ENCODE results near the gene ERCC4.

ERCC4 gene

GRCh38 chr16:13896543-13897182 is 23.3 kb upstream of the ERCC4 start (continued):
- no peak for TF ChIP-seq ZNF660 (tag by site-specific recombination; IDR thresholded peaks at IDR 0.05)
- TF ChIP-seq GLIS2 (tag by site-specific recombination; IDR thresholded peaks at IDR 0.05), result no peak
- TF ChIP-seq ZNF624 (tag by site-specific recombination; IDR thresholded peaks at IDR 0.05), result no peak
- no peak for TF ChIP-seq TCF7L2 (IDR thresholded peaks at IDR 0.05; ENCODE audit: borderline replicate concordance, low read depth, low read length)
- no peak for TF ChIP-seq ZFHX2 (tag by site-specific recombination; conservative IDR thresholded peaks at IDR 0.05)
- no peak for TF ChIP-seq ZNF529 (tag by site-specific recombination; IDR thresholded peaks at IDR 0.05; ENCODE audit: insufficient replicate concordance)
- TF ChIP-seq ZNF626 (tag by site-specific recombination; IDR thresholded peaks at IDR 0.05), result no peak
- no peak for TF ChIP-seq SP7 (tag by site-specific recombination; IDR thresholded peaks at IDR 0.05)

GRCh38 chr16:13897806-13898205 is 22.1 kb upstream of the ERCC4 start:
- Histone ChIP-seq H3K27ac (ENCODE audit: extremely low read depth, low read depth, low read length) (no peak overlapping the region), H3K36me3 (ENCODE audit: control insufficient read depth in 2 of 2, insufficient read depth in 1 of 2, low read length in 2 of 2) (no peaks in the 10 kb centered on the region), H3K4me3 (ENCODE audit: low read depth, low read length) (no peak overlapping the region), H3K9me3 (ENCODE audit: control insufficient read depth, insufficient read depth, low read depth, low read length) (no peaks in the 10 kb centered on the region), H3K4me1 (ENCODE audit: control insufficient read depth, insufficient read depth, low read length) (no peaks in the 10 kb centered on the region)
- POLR2A ChIA-PET, result no interaction called here
- CTCF ChIA-PET, result interaction anchor here (0.6 to 0.8 kb wide), 2 partner anchors 19 to 43 kb away, joined by 3 read pairs; no protein-coding TSS in a partner anchor
- TF ChIP-seq WT1 (tag by site-specific recombination; IDR thresholded peaks at IDR 0.05) (no peak), PRDM2 (tag by site-specific recombination; IDR thresholded peaks at IDR 0.05; ENCODE audit: borderline replicate concordance) (no peak), ZNF23 (tag by site-specific recombination; IDR thresholded peaks at IDR 0.05; ENCODE audit: borderline replicate concordance) (no peak), ZNF10 (tag by site-specific recombination; IDR thresholded peaks at IDR 0.05) (no peak), YY1 (tag by site-specific recombination; IDR thresholded peaks at IDR 0.05) (no peak), ZNF37A (tag by site-specific recombination; IDR thresholded peaks at IDR 0.05) (no peak), GLI4 (tag by site-specific recombination; IDR thresholded peaks at IDR 0.05) (no peak), ZNF701 (tag by site-specific recombination; IDR thresholded peaks at IDR 0.05) (no peak), ZNF341 (tag by site-specific recombination; IDR thresholded peaks at IDR 0.05; ENCODE audit: low read depth) (no peak), SP2 (tag by site-specific recombination; IDR thresholded peaks at IDR 0.05) (no peak), ZNF24 (tag by site-specific recombination; IDR thresholded peaks at IDR 0.05) (no peak), ZNF114 (tag by site-specific recombination; IDR thresholded peaks at IDR 0.05) (no peak), ZFP69B (tag by site-specific recombination; IDR thresholded peaks at IDR 0.05) (no peak), ZNF423 (tag by site-specific recombination; IDR thresholded peaks at IDR 0.05) (no peak), ZFP37 (tag by site-specific recombination; IDR thresholded peaks at IDR 0.05) (no peak), ZNF280D (tag by site-specific recombination; IDR thresholded peaks at IDR 0.05) (no peak)
